Measurements from ENCODE around the gene OLFML3.

GRCh38 chr1:113946112-113946511 lies 33.2 kb upstream of the OLFML3 start:
- TF ChIP-seq REST (IDR thresholded peaks at IDR 0.05; ENCODE audit: low read depth) (no peak), RAD21 (IDR thresholded peaks at IDR 0.05; ENCODE audit: low read depth) (no peak), NFIC (IDR thresholded peaks at IDR 0.05) (no peak), TAF1 (IDR thresholded peaks at IDR 0.05; ENCODE audit: low read depth) (no peak), YY1 (IDR thresholded peaks at IDR 0.05; ENCODE audit: low read depth) (no peak), EP300 (IDR thresholded peaks at IDR 0.05; ENCODE audit: borderline replicate concordance) (no peak), MAX (IDR thresholded peaks at IDR 0.05) (no peak), USF1 (IDR thresholded peaks at IDR 0.05) (no peak), FOXM1 (IDR thresholded peaks at IDR 0.05; ENCODE audit: borderline replicate concordance, low read depth) (no peak), EGR1 (IDR thresholded peaks at IDR 0.05) (no peak), TEAD4 (IDR thresholded peaks at IDR 0.05) (no peak), CEBPB (IDR thresholded peaks at IDR 0.05) (no peak), ZBTB7A (IDR thresholded peaks at IDR 0.05; ENCODE audit: low read depth) (no peak), CREB1 (IDR thresholded peaks at IDR 0.05; ENCODE audit: low read depth) (no peak)
